OCI-LY7 (cell line): Measurements from ENCODE around the gene BAAT.

Experiments
- EZH2phosphoT487 ChIP-seq: fragments of 200-600 bp; sonication (generic); IDR thresholded peaks from 2 replicates; pipeline ENCODE4 v1.6.1; 2018; ENCODE audit warnings: low read depth, borderline replicate concordance, mild to moderate bottlenecking, mixed run types, antibody characterized with exemption, low read length, moderate library complexity, mixed read lengths
- TF ChIP-seq, protein P1 (sequence below): fragments of 200-600 bp; sonication (generic); conservative IDR thresholded peaks from 2 replicates; pipeline ENCODE4 v1.5.1; 2014; ENCODE audit warnings: mild to moderate bottlenecking, antibody characterized with exemption, low read length, moderate library complexity, mixed read lengths

GRCh38 chr9:101380295-101380694 lies 4.5 kb downstream of the BAAT start:
- TF ChIP-seq, protein P1, sequence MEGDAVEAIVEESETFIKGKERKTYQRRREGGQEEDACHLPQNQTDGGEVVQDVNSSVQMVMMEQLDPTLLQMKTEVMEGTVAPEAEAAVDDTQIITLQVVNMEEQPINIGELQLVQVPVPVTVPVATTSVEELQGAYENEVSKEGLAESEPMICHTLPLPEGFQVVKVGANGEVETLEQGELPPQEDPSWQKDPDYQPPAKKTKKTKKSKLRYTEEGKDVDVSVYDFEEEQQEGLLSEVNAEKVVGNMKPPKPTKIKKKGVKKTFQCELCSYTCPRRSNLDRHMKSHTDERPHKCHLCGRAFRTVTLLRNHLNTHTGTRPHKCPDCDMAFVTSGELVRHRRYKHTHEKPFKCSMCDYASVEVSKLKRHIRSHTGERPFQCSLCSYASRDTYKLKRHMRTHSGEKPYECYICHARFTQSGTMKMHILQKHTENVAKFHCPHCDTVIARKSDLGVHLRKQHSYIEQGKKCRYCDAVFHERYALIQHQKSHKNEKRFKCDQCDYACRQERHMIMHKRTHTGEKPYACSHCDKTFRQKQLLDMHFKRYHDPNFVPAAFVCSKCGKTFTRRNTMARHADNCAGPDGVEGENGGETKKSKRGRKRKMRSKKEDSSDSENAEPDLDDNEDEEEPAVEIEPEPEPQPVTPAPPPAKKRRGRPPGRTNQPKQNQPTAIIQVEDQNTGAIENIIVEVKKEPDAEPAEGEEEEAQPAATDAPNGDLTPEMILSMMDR: no peak
- no peak for TF ChIP-seq EZH2phosphoT487
